Esophagus muscularis mucosa (tissue), 3 donors: ENCODE results near the gene PTPA.

ENCODE experiments used
- POLR2AphosphoS5 ChIP-seq, 2 donors: sonication (generic); formaldehyde crosslinking; IDR thresholded peaks; one replicate each; pipeline ENCODE4 v1.6.1; 2017; ENCODE audit warnings: antibody characterized with exemption in 2 of 2
- TF ChIP-seq, protein P1 (sequence below), 3 experiments: fragments of 200-600 bp in 2 of 3; fragments of 450-650 bp in 1 of 3; sonication (generic) in 2 of 3; IDR thresholded peaks; one replicate each; pipeline ENCODE4 v1.5.1; 2017 to 2019; ENCODE audit warnings: antibody characterized with exemption in 3 of 3, mild to moderate bottlenecking in 2 of 3, moderate library complexity in 1 of 3

DNA sequence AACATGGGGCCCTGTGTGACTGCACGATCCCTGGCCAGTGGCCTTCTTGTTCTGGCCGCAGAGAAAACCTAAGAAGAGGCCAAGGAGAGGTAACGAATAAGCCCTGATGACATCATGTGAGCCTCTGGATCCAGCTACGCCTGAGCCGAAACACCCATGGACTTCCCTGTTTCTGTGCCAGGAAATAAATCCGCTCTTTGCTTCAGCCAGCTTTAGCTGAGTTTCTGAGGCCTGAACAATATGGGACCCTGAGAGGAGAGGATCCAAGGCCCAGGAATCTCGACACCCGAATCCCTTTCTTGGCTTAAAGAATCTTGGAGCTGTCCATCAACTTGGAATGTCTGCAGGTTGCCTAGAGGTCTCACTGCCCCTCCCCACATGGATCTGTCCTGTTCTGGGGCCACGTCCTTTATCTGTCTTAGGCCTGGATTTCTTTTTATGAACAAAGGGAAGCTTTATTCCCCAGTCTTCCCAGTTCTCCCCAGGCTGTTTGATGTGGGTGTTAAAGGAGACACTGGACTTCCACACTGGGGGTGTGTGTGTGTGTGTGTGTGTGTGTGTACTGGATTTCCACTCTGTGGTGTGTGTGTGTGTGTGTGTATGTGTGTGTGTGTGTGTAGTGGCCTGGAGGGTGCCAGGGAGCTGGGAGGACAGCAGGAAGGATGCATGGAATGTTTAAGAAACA lies 53.2 kb downstream of the PTPA start:
- TF ChIP-seq, protein P1, sequence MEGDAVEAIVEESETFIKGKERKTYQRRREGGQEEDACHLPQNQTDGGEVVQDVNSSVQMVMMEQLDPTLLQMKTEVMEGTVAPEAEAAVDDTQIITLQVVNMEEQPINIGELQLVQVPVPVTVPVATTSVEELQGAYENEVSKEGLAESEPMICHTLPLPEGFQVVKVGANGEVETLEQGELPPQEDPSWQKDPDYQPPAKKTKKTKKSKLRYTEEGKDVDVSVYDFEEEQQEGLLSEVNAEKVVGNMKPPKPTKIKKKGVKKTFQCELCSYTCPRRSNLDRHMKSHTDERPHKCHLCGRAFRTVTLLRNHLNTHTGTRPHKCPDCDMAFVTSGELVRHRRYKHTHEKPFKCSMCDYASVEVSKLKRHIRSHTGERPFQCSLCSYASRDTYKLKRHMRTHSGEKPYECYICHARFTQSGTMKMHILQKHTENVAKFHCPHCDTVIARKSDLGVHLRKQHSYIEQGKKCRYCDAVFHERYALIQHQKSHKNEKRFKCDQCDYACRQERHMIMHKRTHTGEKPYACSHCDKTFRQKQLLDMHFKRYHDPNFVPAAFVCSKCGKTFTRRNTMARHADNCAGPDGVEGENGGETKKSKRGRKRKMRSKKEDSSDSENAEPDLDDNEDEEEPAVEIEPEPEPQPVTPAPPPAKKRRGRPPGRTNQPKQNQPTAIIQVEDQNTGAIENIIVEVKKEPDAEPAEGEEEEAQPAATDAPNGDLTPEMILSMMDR (IDR thresholded peaks at IDR 0.05) = no peak
- TF ChIP-seq POLR2AphosphoS5 (IDR thresholded peaks at IDR 0.05) = peak; percentile 17 to 74
